Measurements from ENCODE around the gene ANKRD18A.
"Not testable (repeated sequence)": the region's sequence is repeated elsewhere in the genome, so short reads cannot be mapped to it uniquely, and the experiment has no call there.

Gene ANKRD18A

DNA sequence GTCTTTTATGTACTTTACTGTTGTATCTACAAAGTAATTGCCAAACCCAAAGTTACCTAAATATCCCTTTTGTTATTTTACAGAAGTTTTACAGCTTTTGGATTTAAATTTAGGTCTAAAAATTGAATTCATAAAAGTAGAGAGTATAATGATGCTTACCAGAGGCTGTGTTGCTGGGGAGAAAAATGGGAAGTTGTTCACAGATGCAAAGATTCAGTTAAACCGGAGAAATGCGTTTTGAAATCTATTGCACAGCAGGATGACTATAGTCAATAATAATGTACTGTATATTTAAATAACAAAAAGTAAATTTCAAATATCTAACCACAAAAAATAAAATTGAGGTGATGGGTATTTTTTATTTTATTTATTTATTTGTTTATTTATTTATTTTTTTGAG, 2.6 kb upstream of the ANKRD18A start:
- no peak for DNase-seq

DNA sequence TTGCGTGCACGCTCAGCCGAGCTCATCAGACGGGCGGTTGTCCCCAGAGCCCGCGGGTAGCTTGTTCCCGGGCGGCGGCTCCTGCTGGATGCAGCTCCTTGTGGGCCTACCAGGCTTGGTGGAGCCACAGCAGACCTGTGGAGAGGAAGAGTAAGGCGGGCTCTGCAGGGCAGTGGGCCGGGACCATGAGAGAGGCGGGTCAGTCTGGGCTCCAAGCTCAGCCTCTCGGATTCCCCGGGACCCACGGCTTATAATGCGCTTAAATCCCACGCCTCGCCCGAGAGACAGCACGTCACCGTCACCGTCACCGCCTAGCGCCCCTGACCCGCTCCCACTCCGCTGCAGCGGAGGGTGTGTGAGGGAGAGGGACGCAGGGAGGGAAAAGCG, 1.9 kb upstream of the ANKRD18A start:
- DNase-seq: no peak

GRCh38 chr9:38621434-38622287, 1.3 kb upstream of the ANKRD18A start:
- peak; percentile 35 for DNase-seq

- DNase-seq: no peak
Observed at GRCh38 chr9:38619556-38620447, 594 bp downstream of the ANKRD18A start.

GRCh38 chr9:38598029-38598745, 22.2 kb downstream of the ANKRD18A start:
- DNase-seq: not testable (repeated sequence)

- not testable (repeated sequence) for DNase-seq
Observed at GRCh38 chr9:38595117-38595516, 25.3 kb downstream of the ANKRD18A start.

- not testable (repeated sequence) for DNase-seq
Observed at GRCh38 chr9:38591346-38592063, 28.9 kb downstream of the ANKRD18A start.

DNA sequence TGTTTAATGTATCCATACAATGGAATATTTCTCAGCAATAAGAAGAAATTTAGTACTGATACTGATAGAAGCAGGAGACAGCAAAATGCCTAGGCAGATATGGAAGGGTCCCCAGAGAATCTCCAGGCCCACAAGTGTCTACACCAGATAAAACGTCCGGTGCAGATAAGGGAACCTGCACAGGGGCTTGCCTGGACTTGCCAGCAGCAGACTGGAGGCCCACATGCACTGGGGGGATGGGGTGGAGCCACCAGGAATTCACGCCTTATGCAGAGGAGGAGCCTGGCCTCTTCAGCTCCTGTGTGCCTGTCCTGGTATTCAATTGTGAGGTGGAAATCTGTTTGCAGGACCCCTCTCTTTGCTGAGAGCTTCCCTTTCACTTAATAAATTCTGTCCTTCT, 36.6 kb downstream of the ANKRD18A start:
- DNase-seq: not testable (repeated sequence)

DNA sequence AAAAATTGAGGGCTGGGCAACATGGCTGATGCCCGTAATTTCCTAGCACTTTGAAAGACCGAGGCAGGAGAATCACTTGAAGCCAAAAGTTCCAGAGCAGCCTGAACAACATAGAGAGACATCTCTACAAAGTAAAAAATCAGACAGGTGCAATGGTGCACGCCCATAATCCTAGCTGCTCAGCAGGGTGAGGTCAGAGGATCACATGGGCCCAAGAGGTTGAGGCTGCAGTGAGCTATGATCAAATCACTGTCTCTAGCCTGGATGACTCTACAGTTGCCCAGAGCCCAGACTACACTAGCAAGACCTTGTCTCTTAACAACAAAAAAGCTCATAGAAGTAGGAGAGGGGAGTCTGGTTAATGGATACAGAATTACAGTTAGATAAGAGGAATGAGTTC, 40.3 kb downstream of the ANKRD18A start:
- DNase-seq: not testable (repeated sequence)

DNA sequence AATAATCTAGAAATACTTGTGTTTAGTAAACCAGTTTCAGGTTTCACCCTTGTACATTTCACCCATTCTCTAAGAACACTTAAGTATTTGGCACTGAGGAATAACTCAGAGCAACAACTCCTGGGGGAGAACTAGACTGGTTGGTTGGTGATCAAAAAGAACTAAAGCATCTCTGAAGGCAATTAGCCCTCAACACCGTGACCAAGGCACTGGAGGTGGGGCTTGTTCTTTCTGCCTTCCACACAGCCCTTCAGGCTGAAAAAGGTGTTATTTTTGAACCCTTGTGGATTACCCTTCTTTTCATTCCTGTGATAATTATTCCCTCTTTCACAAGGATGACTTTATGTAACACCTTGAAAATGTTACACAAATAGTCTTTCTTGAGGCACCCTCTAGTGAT, 44.2 kb downstream of the ANKRD18A start:
- DNase-seq: not testable (repeated sequence)

- DNase-seq: not testable (repeated sequence)
Observed at GRCh38 chr9:38566048-38566447, 54.3 kb downstream of the ANKRD18A start.

GRCh38 chr9:38565178-38565577, 55.2 kb downstream of the ANKRD18A start:
- DNase-seq: not testable (repeated sequence)

- DNase-seq: not testable (repeated sequence)
Observed at GRCh38 chr9:38563911-38564310, 56.5 kb downstream of the ANKRD18A start.

DNA sequence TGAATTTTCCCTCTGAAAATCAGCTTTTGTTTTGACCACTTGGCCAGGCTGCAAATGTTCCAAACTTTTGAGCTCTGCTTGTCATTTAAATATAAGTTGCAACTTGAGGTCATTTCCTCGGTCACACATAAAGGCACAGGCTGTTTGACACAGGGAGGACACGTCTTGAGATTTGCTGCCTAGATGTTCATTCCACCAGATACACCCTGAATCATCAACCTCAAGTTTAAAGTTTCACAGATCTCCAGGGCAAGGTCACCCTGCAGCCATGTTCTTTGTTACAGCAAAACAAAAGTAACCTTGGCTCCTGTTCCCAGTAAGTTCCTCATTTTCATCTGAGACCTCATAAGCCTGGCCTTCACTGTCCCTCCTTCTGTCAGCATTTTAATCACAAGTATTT, 59.3 kb downstream of the ANKRD18A start:
- DNase-seq: not testable (repeated sequence)

- not testable (repeated sequence) for DNase-seq
Observed at GRCh38 chr9:38559172-38559571, 61.2 kb downstream of the ANKRD18A start.

DNA sequence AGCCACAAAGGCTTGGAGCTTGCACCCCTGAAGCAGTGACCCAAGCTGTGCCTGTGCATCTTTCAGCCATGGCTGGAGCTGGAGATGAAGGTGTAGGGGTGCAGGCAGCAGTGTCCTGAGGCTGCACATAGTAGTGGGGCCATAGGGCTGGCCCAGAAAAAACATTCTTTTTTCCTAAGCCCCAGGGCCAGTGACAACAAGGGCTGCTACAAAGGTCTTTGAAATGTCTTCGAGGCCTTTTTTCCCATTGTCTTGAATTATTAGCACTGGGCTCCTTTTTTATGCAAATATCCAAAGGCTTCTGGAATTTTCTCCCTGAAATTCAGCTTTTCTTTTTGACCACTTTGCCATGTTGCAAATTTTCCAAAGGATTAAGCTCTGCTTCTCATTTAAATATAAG, 62.6 kb downstream of the ANKRD18A start:
- not testable (repeated sequence) for DNase-seq

DNA sequence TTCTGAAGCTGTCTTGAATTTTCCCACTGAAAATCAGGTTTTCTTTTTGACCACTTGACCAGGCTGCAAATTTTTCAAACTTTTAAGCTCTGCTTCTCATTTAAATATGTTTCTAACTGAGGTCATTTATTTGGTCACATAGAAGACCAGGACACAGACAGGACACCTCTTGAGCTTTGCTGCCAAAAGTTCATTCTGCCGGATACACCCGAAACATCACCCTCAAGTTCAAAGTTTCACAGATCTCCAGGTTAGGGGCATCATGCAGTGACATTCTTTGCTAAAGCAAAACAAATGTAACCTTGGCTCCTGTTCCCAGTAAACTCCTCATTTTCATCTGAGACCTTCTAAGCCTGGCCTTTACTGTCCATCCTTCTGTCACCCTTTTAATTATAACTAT, 65.4 kb downstream of the ANKRD18A start:
- not testable (repeated sequence) for DNase-seq

GRCh38 chr9:38553019-38553418, 67.4 kb downstream of the ANKRD18A start:
- DNase-seq: not testable (repeated sequence)

DNA sequence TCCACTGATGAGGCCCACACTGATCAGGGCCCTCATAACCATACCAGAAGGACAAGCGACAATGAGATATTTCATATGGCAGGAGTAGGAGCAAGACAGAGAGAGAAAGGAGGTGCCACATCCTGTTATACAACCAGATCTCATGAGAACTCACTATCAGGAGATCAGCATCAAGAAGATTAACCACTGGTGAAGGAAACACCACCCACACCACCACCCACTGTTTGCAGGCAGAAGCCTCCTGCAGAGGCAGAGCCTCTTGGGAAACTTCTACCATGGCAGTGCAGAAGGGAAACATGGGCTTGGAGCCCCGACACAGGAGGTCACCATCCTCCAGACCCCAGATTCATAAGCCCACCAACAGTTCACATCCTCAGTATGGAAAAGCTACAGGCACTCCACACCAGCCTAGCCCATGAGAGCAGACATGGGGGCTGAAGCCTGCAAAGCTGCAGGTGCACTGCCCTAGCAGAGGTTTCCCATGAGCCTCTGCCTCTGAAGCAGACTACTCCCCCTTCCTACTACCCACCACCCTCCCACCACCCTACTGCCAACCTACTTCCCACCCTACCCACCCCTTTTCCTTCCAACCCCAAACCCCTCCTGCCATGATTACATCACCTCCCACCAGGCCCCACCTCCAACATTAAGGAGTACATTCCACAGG, 73.8 kb downstream of the ANKRD18A start:
- DNase-seq: not testable (repeated sequence)

- not testable (repeated sequence) for DNase-seq
Observed at GRCh38 chr9:38540535-38540934, 79.9 kb downstream of the ANKRD18A start.

DNA sequence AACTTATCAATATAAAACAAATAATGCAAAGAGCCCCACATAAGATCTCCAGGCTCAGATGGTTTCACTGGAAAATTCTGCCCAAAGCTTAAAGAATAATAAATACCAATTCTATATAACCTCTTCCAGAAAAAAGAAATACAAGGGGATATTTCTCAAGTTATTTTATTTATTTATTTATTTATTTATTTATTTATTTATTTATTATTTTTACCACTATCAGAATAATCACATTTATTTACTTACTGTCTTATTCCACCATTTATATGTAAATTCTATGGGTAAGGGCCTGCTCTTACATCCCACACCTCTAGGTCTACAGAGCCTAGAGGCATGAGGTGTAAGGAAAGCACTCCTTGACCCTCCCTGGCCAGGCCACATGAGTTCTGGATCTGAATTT, 91.1 kb downstream of the ANKRD18A start:
- no peak for DNase-seq

DNA sequence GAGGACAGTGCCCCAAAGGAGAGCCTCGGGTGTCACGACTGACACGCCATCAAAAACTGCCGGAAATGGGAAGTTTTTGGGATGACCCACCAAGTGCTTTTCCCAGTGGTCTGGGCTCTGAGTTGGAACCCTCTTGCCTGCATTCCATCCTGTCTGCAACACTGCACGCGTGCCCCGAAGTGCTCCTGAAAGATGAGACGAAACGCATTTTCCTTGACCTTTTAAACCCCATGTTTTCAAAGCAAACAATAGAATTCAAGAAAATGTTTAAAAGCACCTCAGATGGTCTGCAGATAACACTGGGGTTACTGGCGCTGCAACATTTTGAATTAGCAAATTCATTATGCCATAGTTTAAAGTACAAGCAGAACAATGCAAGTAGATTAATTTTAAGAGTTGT, 92.9 kb downstream of the ANKRD18A start:
- DNase-seq: no peak
